HK-2 (cell line): Measurements from ENCODE around the gene ARSK.

Source experiments
- DNase-seq: peaks from one replicate; pipeline ENCODE4 v3.0.0-alpha.2; 2018; ENCODE audit not compliant: unreplicated experiment

ARSK gene

DNA sequence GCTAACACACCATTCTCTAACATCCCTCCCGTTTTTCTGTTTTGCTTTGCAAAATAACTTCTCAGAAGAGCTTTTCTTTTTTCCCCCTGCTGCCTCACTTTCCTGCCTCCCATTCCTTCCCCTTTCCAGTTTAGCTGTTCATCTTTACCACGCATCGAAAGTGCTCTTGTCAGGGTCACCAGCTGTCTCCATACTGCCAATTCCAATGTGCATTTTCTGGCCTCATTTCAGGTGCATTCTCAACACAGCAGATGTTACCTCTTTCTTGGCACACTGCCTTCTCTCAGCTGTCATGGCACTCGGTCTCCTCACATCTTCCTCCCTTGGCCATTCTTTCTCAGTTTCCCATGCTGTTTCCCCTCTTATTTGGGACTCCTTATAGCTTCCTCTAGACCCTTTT is 9.5 kb downstream of the ARSK start:
- no peak for DNase-seq

DNA sequence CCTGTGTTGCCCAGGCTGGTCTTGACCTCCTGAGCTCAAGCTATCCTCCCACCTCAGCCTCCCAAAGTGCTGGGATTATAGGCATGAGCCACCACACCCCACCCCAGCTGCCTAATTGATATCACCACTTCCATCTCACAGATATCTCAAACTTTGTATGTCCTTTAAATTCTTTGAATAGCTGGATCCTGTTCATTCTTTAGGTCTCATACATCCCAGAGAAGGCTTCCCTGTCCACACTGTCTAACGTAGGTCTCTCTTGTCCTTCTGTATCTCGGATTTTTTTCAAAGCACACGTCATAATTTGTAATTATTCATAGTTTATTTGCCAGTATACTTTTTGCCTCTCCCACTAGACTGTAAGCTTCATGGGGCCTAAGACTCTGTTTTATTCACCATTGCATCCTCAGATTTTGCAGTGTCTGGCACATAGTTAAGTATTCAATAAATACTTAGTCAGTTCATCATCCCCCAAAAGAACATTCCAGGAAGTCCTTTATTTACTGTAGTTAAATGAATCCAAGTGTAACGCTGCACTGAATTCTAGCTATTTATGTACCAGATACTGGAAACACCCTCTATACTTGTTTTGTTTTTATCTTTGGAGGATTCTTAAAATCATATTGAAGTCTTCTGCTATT is 10.5 kb downstream of the ARSK start:
- DNase-seq: no peak

GRCh38 chr5:95572016-95572415 is 17.1 kb downstream of the ARSK start:
- no peak for DNase-seq

- no peak for DNase-seq
These were observed 26.7 kb downstream of the ARSK start for GRCh38 chr5:95581576-95581975.

DNA sequence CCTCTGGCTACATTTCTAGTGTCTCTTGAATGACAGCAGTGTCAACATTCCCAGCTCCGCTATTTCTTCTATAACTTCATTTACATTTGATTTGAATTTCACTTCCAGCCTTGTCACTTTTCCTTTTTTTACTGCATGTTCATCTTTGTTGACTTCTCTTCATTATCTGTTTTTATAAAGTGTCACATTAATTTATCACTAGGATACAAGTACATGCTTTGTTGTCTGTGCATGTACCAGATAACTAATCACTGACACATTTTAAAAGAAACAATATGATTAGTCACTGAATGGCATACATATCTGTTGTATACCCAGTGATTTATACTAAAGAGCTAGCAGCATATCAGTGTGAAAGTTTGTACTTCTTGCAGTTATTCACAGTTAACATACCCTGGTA is 29.1 kb downstream of the ARSK start:
- DNase-seq: no peak

DNA sequence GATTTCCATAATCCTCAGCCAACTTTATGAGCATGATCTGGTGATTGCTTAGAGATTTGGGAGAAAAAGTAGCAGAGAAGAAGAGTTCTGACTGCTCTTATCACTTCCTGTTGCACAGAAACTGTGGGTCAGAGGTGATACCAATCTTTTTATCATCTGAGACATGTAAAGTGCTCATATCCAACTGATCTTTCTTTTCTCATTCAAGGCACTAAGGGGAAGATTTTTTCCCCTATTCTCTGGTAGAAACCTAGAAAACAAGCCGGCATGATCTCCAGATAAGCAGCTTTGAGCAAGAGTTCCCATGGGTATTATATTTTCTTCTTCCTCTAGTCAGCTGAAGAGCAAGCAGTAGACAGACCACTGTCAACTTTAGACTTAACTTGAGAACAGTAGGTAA is 36.0 kb downstream of the ARSK start:
- DNase-seq: no peak

GRCh38 chr5:95591490-95591901 is 36.6 kb downstream of the ARSK start:
- no peak for DNase-seq

- DNase-seq: no peak
These were observed 40.5 kb downstream of the ARSK start for GRCh38 chr5:95595289-95595931.

DNA sequence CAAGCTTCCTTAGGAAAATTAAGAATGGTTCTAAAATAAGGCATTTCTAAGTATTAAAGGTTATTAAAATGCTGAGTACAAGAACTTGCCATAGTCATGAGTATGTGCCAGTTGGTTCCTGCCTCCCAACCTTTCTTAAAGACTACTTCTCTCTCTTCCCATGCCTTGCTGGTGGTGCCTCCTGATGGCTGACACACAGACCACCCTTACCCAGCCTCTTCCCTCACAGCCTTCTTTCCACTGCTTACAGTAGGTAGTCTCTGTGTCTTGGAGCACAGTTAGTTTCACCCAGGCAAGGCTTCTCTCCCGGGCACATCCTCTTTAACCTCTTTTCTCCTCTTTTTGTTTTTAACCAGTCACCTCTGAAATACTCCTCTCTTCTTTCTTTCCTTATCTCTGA is 44.4 kb downstream of the ARSK start:
- DNase-seq: no peak

GRCh38 chr5:95600557-95600956 is 45.7 kb downstream of the ARSK start:
- no peak for DNase-seq

- DNase-seq: no peak
These were observed 50.9 kb downstream of the ARSK start for GRCh38 chr5:95605786-95606185.

GRCh38 chr5:95606419-95606818 is 51.5 kb downstream of the ARSK start:
- DNase-seq: no peak

GRCh38 chr5:95609711-95610110 is 54.8 kb downstream of the ARSK start:
- DNase-seq: no peak

GRCh38 chr5:95610546-95610945 is 55.6 kb downstream of the ARSK start:
- DNase-seq: no peak

- no peak for DNase-seq
These were observed 56.5 kb downstream of the ARSK start for GRCh38 chr5:95611396-95611795.

- DNase-seq: no peak
These were observed 58.6 kb downstream of the ARSK start for GRCh38 chr5:95613514-95613913.

- no peak for DNase-seq
These were observed 60.2 kb downstream of the ARSK start for GRCh38 chr5:95615164-95615467.

- no peak for DNase-seq
These were observed 62.2 kb downstream of the ARSK start for GRCh38 chr5:95617057-95617456.

DNA sequence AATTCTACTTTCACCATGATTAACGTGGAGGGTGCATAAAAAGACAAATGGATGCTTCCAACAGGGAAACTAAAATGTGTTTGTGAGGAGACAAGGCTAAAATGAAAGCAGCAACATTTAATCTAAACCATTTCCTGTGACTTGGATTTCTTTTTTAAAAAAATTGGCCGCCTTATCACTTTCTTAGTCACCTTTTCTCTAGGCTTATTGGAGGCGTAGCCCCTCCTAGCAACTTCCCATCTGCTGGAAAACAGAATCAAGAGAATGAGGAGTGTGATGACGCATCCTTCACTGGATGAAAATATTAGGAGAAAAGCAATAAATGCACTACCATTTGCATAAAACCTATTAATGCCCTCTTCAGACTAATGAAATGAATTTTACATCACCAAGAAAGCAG is 64.2 kb downstream of the ARSK start:
- no peak for DNase-seq

GRCh38 chr5:95619514-95620029 is 64.7 kb downstream of the ARSK start:
- no peak for DNase-seq

GRCh38 chr5:95620030-95620869 is 65.3 kb downstream of the ARSK start, which contains the start of gene GPR150:
TSS of gene GPR150 (plus strand) at chr5:95620087. CDS start at chr5:95620276, 189 bp downstream.
- peak; percentile 65 for DNase-seq

- peak; percentile 23 for DNase-seq
These were observed 66.3 kb downstream of the ARSK start for GRCh38 chr5:95620870-95621838.
